ENCODE results near the gene TRPM2. TPM values are rescaled to one million over a fixed set of nuclear protein-coding genes. Genes with fewer than 3 reads are reported as not detected.
"Not testable (repeated sequence)": the region's sequence is repeated elsewhere in the genome, so short reads cannot be mapped to it uniquely, and the experiment has no call there.

Gene TRPM2
- total RNA-seq, 2 experiments from 2014 or later, result 1.9 to 2.9 TPM

- Histone ChIP-seq H3K4me1 (ENCODE audit: insufficient read depth, low read length) (peaks cover 16% of the 10 kb centered on the region), H3K27me3 (ENCODE audit: control insufficient read depth in 1 of 2, insufficient read depth in 2 of 2, low read length in 2 of 2) (no peaks in the 10 kb centered on the region), H3K27ac (ENCODE audit: low read depth in 1 of 2, low read length in 2 of 2) (no peak overlapping the region), H3K9me3 (ENCODE audit: control insufficient read depth in 1 of 2, insufficient read depth in 1 of 2, low read length in 2 of 2) (peaks cover 6 to 21% of the 10 kb centered on the region in 2 experiments), H3K4me3 (ENCODE audit: low read length) (no peak overlapping the region), H3K36me3 (ENCODE audit: insufficient read depth, low read length) (no peaks in the 10 kb centered on the region)
- CTCF ChIA-PET, result no interaction called here
- no peaks in the 10 kb centered on the region for H3K36me3 Mint-ChIP-seq (ENCODE audit: low read depth)
- peak; percentile 19 for TF ChIP-seq CTCF (IDR thresholded peaks at IDR 0.05)
- H3K4me3 Mint-ChIP-seq, result no peak overlapping the region
- ATAC-seq (ENCODE audit: poor library complexity), result peak; percentile 60
- H3K4me1 Mint-ChIP-seq (ENCODE audit: low read depth), result peaks cover 22% of the 10 kb centered on the region
- POLR2A ChIA-PET, result no interaction called here
- H3K27ac Mint-ChIP-seq, result no peak overlapping the region
- no peaks in the 10 kb centered on the region for H3K9me3 Mint-ChIP-seq
- DNase-seq, result no peak
- intact Hi-C loops (cut with DNase I, micrococcal nuclease), result no loop called here
- no peaks in the 10 kb centered on the region for H3K27me3 Mint-ChIP-seq
These were observed 6.7 kb downstream of the TRPM2 start for GRCh38 chr21:44360159-44360558.

GRCh38 chr21:44361903-44362302 is 8.5 kb downstream of the TRPM2 start:
- H3K27me3 ChIP-seq (ENCODE audit: control insufficient read depth in 1 of 2, insufficient read depth in 2 of 2, low read length in 2 of 2); CTCF ChIA-PET; intact Hi-C loops (cut with DNase I, micrococcal nuclease); H3K27ac Mint-ChIP-seq; H3K27me3 Mint-ChIP-seq; H3K4me1 Mint-ChIP-seq (ENCODE audit: low read depth); H3K27ac ChIP-seq (ENCODE audit: low read depth in 1 of 2, low read length in 2 of 2); H3K36me3 Mint-ChIP-seq (ENCODE audit: low read depth); DNase-seq; H3K4me3 ChIP-seq (ENCODE audit: low read length); POLR2A ChIA-PET; H3K36me3 ChIP-seq (ENCODE audit: insufficient read depth, low read length); H3K4me3 Mint-ChIP-seq; ATAC-seq (ENCODE audit: poor library complexity); H3K4me1 ChIP-seq (ENCODE audit: insufficient read depth, low read length); H3K9me3 Mint-ChIP-seq: not testable (repeated sequence)
- H3K9me3 ChIP-seq (ENCODE audit: control insufficient read depth in 1 of 2, insufficient read depth in 1 of 2, low read length in 2 of 2), result peaks cover 6 to 21% of the 10 kb centered on the region in 2 experiments

GRCh38 chr21:44363278-44363677 is 9.9 kb downstream of the TRPM2 start:
- H3K4me1 ChIP-seq (ENCODE audit: insufficient read depth, low read length), result peaks cover 4% of the 10 kb centered on the region
- Mint-ChIP-seq H3K27me3 (no peaks in the 10 kb centered on the region), H3K27ac (no peak overlapping the region), H3K36me3 (ENCODE audit: low read depth) (no peaks in the 10 kb centered on the region), H3K9me3 (no peaks in the 10 kb centered on the region), H3K4me1 (ENCODE audit: low read depth) (peaks cover 9% of the 10 kb centered on the region), H3K4me3 (no peak overlapping the region)
- no peak for ATAC-seq (ENCODE audit: poor library complexity)
- no peak overlapping the region for H3K27ac ChIP-seq (ENCODE audit: low read depth in 1 of 2, low read length in 2 of 2)
- H3K4me3 ChIP-seq (ENCODE audit: low read length), result no peak overlapping the region
- intact Hi-C loops (cut with DNase I, micrococcal nuclease), result no loop called here
- H3K27me3 ChIP-seq (ENCODE audit: control insufficient read depth in 1 of 2, insufficient read depth in 2 of 2, low read length in 2 of 2), result no peaks in the 10 kb centered on the region
- H3K36me3 ChIP-seq (ENCODE audit: insufficient read depth, low read length), result no peaks in the 10 kb centered on the region
- ChIA-PET CTCF (no interaction called here), POLR2A (no interaction called here)
- no peak for DNase-seq
- peaks cover 6 to 21% of the 10 kb centered on the region in 2 experiments for H3K9me3 ChIP-seq (ENCODE audit: control insufficient read depth in 1 of 2, insufficient read depth in 1 of 2, low read length in 2 of 2)
- no peak for TF ChIP-seq CTCF (IDR thresholded peaks at IDR 0.05)
